Stomach (tissue), 9 donors: ENCODE measurements around the gene NME2. TPM values are rescaled to one million over a fixed set of nuclear protein-coding genes. Genes with fewer than 3 reads are reported as not detected.
A peak's percentile ranks its signal among the peaks of the same experiment; 100 is the strongest.

Source experiments
- DNase-seq, 2 donors: peaks; one replicate each; pipeline versions ENCODE4 v3.0.0 to v3.0.0-alpha.2; 2013 to 2019
- H3K27ac ChIP-seq, 5 donors: fragments of 200-600 bp in 4 of 5; sonication (generic) in 4 of 5; one replicate each; pipeline ENCODE4 v1.5.1; 2013 to 2019; ENCODE audit warnings: mild to moderate bottlenecking in 1 of 5, moderate library complexity in 1 of 5
- H3K27me3 ChIP-seq, 3 donors: fragments of 200-600 bp; sonication (generic); one replicate each; pipeline ENCODE4 v1.5.1; 2017 to 2019; ENCODE audit warnings: mixed run types in 1 of 3
- H3K36me3 ChIP-seq, 4 donors: fragments of 200-600 bp; sonication (generic); 1 replicate in 3 of 4; 2 replicates in 1 of 4; pipeline ENCODE4 v1.5.1; 2016 to 2019
- H3K4me1 ChIP-seq, 4 donors: fragments of 200-600 bp; sonication (generic); one replicate each; pipeline ENCODE4 v1.5.1; 2016 to 2019
- H3K4me3 ChIP-seq, 4 donors: fragments of 200-600 bp; sonication (generic) in 3 of 4; one replicate each; pipeline ENCODE4 v1.5.1; 2016 to 2019; ENCODE audit warnings: mild to moderate bottlenecking in 1 of 4
- H3K9me3 ChIP-seq, 4 donors: fragments of 200-600 bp; sonication (generic); one replicate each; pipeline ENCODE4 v1.5.1; 2016 to 2019
- EP300 ChIP-seq: sonication (generic); formaldehyde crosslinking; IDR thresholded peaks from one replicate; pipeline ENCODE4 v1.6.1; 2017; ENCODE audit warnings: antibody characterized with exemption
- POLR2A ChIP-seq, 4 donors: fragments of 450-650 bp; IDR thresholded peaks; one replicate each; pipeline ENCODE4 v1.6.1; 2016; ENCODE audit warnings: antibody characterized with exemption in 4 of 4, control low read depth in 2 of 4, mild to moderate bottlenecking in 1 of 4, moderate library complexity in 1 of 4
- POLR2AphosphoS5 ChIP-seq, 3 donors: sonication (generic); formaldehyde crosslinking; IDR thresholded peaks; one replicate each; pipeline ENCODE4 v1.6.1; 2016; ENCODE audit warnings: antibody characterized with exemption in 3 of 3
- WGBS, 5 donors: extraction: QIAGEN DNeasy Blood & Tissue Kit in 3 of 5; methylation state at CpG; one replicate each; pipeline versions ENCODE4 v1.1.5 to v1.1.7; 2013 to 2018; 5-methylcytosine and 5-hydroxymethylcytosine counted together
- intact Hi-C: fragments of 100-400 bp; cut with DNase I; formaldehyde crosslinking; loops from one replicate; pipeline ENCODE4 v1.15.1; 2023; ENCODE audit warnings: low total_unique reads
- polyA plus RNA-seq, 3 donors: library from polyadenylated mRNA; stranded (reverse); fragments of 200-250 nt; gene quantifications; one replicate each; pipeline ENCODE4 v1.2.3, GENCODE V29; 2013
- total RNA-seq, 5 donors: library from RNA; depleted of rRNA; stranded (reverse); fragments of >200 nt; gene quantifications; one replicate each; pipeline versions ENCODE4 v1.1.0 to v1.2.3, GENCODE V29; 2014 to 2016
- TF ChIP-seq, protein P1 (sequence below), 7 experiments: fragments of 450-650 bp in 4 of 7; fragments of 200-600 bp in 3 of 7; sonication (generic) in 3 of 7; IDR thresholded peaks; one replicate each; pipeline ENCODE4 v1.5.1; 2016 to 2019; ENCODE audit warnings: antibody characterized with exemption in 7 of 7, control low read depth in 2 of 7, mild to moderate bottlenecking in 1 of 7
- donor health status: healthy with polysubstance abuse.
- donor health status: Bipolar disorder and iron deficiency.
- donor health status: healthy.

NME2 gene
- total and polyA plus RNA-seq, 8 donors: 127 to 877 (median 305) TPM

GRCh38 chr17:51197754-51198153 lies 31.5 kb downstream of the NME2 start:
- no peak for DNase-seq
- 94 to 99% (median 97%) methylated on average over 4 of the region's 4 CpGs for WGBS, 5 donors
- Histone ChIP-seq H3K36me3 (peaks cover 40 to 100% (median 98%) of the 10 kb centered on the region in 4 donors), H3K4me1 (no peaks in the 10 kb centered on the region), H3K9me3 (no peaks in the 10 kb centered on the region), H3K27me3 (no peaks in the 10 kb centered on the region), H3K27ac (no peak overlapping the region), H3K4me3 (no peak overlapping the region)
- TF ChIP-seq POLR2A (IDR thresholded peaks at IDR 0.05): no peak
- TF ChIP-seq, protein P1, sequence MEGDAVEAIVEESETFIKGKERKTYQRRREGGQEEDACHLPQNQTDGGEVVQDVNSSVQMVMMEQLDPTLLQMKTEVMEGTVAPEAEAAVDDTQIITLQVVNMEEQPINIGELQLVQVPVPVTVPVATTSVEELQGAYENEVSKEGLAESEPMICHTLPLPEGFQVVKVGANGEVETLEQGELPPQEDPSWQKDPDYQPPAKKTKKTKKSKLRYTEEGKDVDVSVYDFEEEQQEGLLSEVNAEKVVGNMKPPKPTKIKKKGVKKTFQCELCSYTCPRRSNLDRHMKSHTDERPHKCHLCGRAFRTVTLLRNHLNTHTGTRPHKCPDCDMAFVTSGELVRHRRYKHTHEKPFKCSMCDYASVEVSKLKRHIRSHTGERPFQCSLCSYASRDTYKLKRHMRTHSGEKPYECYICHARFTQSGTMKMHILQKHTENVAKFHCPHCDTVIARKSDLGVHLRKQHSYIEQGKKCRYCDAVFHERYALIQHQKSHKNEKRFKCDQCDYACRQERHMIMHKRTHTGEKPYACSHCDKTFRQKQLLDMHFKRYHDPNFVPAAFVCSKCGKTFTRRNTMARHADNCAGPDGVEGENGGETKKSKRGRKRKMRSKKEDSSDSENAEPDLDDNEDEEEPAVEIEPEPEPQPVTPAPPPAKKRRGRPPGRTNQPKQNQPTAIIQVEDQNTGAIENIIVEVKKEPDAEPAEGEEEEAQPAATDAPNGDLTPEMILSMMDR (IDR thresholded peaks at IDR 0.05): no peak
- no peak for TF ChIP-seq POLR2AphosphoS5 (IDR thresholded peaks at IDR 0.05)
- no peak for TF ChIP-seq EP300
- intact Hi-C loops: no loop called here

GRCh38 chr17:51200295-51200694 lies 34.1 kb downstream of the NME2 start:
- intact Hi-C loops: no loop called here
- no peak overlapping the region for H3K4me3 ChIP-seq
- H3K27me3 ChIP-seq: no peaks in the 10 kb centered on the region
- H3K9me3 ChIP-seq: no peaks in the 10 kb centered on the region
- peaks cover 49 to 100% (median 98%) of the 10 kb centered on the region in 4 donors for H3K36me3 ChIP-seq
- H3K27ac ChIP-seq: no peak overlapping the region
- 80 to 96% (median 87%) methylated on average over 4 to 6 of the region's 6 CpGs for WGBS, 5 donors
- DNase-seq: peak in 1 of 2 donors; percentile 12
- H3K4me1 ChIP-seq: no peaks in the 10 kb centered on the region
- TF ChIP-seq POLR2A (IDR thresholded peaks at IDR 0.05) (no peak), POLR2AphosphoS5 (IDR thresholded peaks at IDR 0.05) (no peak), EP300 (no peak)
- TF ChIP-seq, protein P1 (IDR thresholded peaks at IDR 0.05): no peak

DNA sequence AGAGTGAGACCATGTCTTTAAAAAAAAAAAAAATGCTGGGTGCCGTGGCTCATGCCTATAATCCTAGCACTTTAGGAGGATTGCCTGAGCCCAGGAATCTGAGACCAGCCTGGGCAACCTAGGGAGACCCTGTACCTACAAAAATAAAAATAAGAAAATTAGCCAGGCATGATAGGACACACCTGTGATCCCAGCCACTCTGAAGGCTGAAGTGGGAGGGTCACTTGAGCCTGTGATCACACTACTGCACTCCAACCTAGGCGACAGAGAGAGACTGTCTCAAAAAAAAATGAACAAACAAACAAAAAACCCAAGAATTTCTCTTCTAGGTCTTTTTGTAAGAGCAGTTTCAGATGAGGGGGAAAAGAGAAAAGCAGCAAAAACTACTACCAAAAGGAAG lies 34.6 kb downstream of the NME2 start:
- no peak for TF ChIP-seq POLR2A (IDR thresholded peaks at IDR 0.05)
- no peak for TF ChIP-seq POLR2AphosphoS5 (IDR thresholded peaks at IDR 0.05)
- TF ChIP-seq, protein P1 (IDR thresholded peaks at IDR 0.05): no peak
- no peak for TF ChIP-seq EP300
- no peak overlapping the region for H3K4me3 ChIP-seq
- 82 to 89% (median 87%) methylated on average over 2 of the region's 2 CpGs for WGBS, 5 donors
- H3K27me3 ChIP-seq: no peaks in the 10 kb centered on the region
- H3K27ac ChIP-seq: no peak overlapping the region
- no peaks in the 10 kb centered on the region for H3K9me3 ChIP-seq
- H3K36me3 ChIP-seq: peaks cover 53 to 100% (median 98%) of the 10 kb centered on the region in 4 donors
- no peak for DNase-seq
- intact Hi-C loops: no loop called here
- no peaks in the 10 kb centered on the region for H3K4me1 ChIP-seq

- no peaks in the 10 kb centered on the region for H3K9me3 ChIP-seq
- intact Hi-C loops: no loop called here
- no peaks in the 10 kb centered on the region for H3K27me3 ChIP-seq
- peaks cover 62 to 100% (median 98%) of the 10 kb centered on the region in 4 donors for H3K36me3 ChIP-seq
- no peak overlapping the region for H3K4me3 ChIP-seq
- H3K27ac ChIP-seq: no peak overlapping the region
- no peaks in the 10 kb centered on the region for H3K4me1 ChIP-seq
- TF ChIP-seq POLR2AphosphoS5 (IDR thresholded peaks at IDR 0.05) (no peak), EP300 (no peak), POLR2A (IDR thresholded peaks at IDR 0.05) (no peak)
- TF ChIP-seq, protein P1 (IDR thresholded peaks at IDR 0.05): no peak
- no peak for DNase-seq
Observed at GRCh38 chr17:51203838-51204237, 37.6 kb downstream of the NME2 start.
